GM23338 (cell line): Measurements from ENCODE around the gene HYAL2. TPM values are rescaled to one million over a fixed set of nuclear protein-coding genes. Genes with fewer than 3 reads are reported as not detected.

Experiments
- ATAC-seq: fragments of 200-7000 bp; cut with Tn5 transposase; 3 replicates; pipeline ENCODE4 v1.9.1; 2020
- DNase-seq: peaks from one replicate; pipeline ENCODE4 v3.0.0-alpha.2; 2015; ENCODE audit warnings: low spot score
- H2AFZ ChIP-seq: fragments of 200-600 bp; sonication (generic); 2 replicates; pipeline ENCODE4 v1.8.0; 2016; ENCODE audit warnings: antibody characterized with exemption, mild to moderate bottlenecking, moderate library complexity
- H3F3A ChIP-seq: fragments of 200-600 bp; sonication (generic); replicated peaks from 2 replicates; pipeline ENCODE4 v1.8.0; 2017; ENCODE audit warnings: antibody characterized with exemption, mixed run types, low read depth
- H3K27ac ChIP-seq: fragments of 200-600 bp; sonication (generic); 2 replicates; pipeline ENCODE4 v1.6.1; 2016; ENCODE audit warnings: low read depth
- H3K27me3 ChIP-seq: fragments of 200-600 bp; sonication (generic); 2 replicates; pipeline ENCODE4 v1.8.0; 2016; ENCODE audit warnings: mild to moderate bottlenecking, mixed run types, moderate library complexity; ENCODE audit not compliant: insufficient read depth
- H3K36me3 ChIP-seq: fragments of 200-600 bp; sonication (generic); 2 replicates; pipeline ENCODE4 v1.8.0; 2016; ENCODE audit warnings: mild to moderate bottlenecking; ENCODE audit not compliant: insufficient read depth
- H3K4me1 ChIP-seq: fragments of 200-600 bp; sonication (generic); 2 replicates; pipeline ENCODE4 v1.8.0; 2016; ENCODE audit warnings: mild to moderate bottlenecking, moderate library complexity; ENCODE audit not compliant: insufficient read depth
- H3K4me2 ChIP-seq: fragments of 200-600 bp; sonication (generic); 2 replicates; pipeline ENCODE4 v1.7.1; 2017; ENCODE audit warnings: mixed run types
- H3K4me3 ChIP-seq: fragments of 200-600 bp; sonication (generic); 2 replicates; pipeline ENCODE4 v1.6.1; 2016; ENCODE audit warnings: mixed run types
- H3K79me2 ChIP-seq: fragments of 200-600 bp; sonication (generic); replicated peaks from 2 replicates; pipeline ENCODE4 v1.8.0; 2017; ENCODE audit warnings: mild to moderate bottlenecking; ENCODE audit not compliant: insufficient read depth
- H3K9me2 ChIP-seq: fragments of 200-600 bp; sonication (generic); 2 replicates; pipeline ENCODE4 v1.8.0; 2017; ENCODE audit not compliant: insufficient read depth
- H4K20me1 ChIP-seq: fragments of 200-600 bp; sonication (generic); replicated peaks from 2 replicates; pipeline ENCODE4 v1.8.0; 2017; ENCODE audit warnings: mild to moderate bottlenecking; ENCODE audit not compliant: insufficient read depth
- H3K27ac Mint-ChIP-seq: 2 replicates; pipeline ENCODE4 v1.8.0; 2020; ENCODE audit warnings: inconsistent platforms, mild to moderate bottlenecking, moderate library complexity, mixed read lengths
- H3K27me3 Mint-ChIP-seq: 3 replicates; pipeline ENCODE4 v1.8.0; 2022; ENCODE audit warnings: low read depth, mild to moderate bottlenecking, moderate library complexity, mixed read lengths, inconsistent platforms; ENCODE audit not compliant: insufficient read depth, poor library complexity
- H3K36me3 Mint-ChIP-seq: 3 replicates; pipeline ENCODE4 v1.8.0; 2021; ENCODE audit warnings: low read depth, mild to moderate bottlenecking, inconsistent platforms, moderate library complexity, mixed read lengths
- H3K4me1 Mint-ChIP-seq: 3 replicates; pipeline ENCODE4 v1.8.0; 2020; ENCODE audit warnings: mild to moderate bottlenecking, inconsistent platforms, mixed read lengths
- H3K4me3 Mint-ChIP-seq: 3 replicates; pipeline ENCODE4 v1.8.0; 2021; ENCODE audit warnings: moderate library complexity, mild to moderate bottlenecking, inconsistent platforms, mixed read lengths
- H3K9me3 Mint-ChIP-seq: 3 replicates; pipeline ENCODE4 v1.8.0; 2020; ENCODE audit warnings: moderate library complexity, mild to moderate bottlenecking, inconsistent platforms, mixed read lengths
- EZH2phosphoT487 ChIP-seq: fragments of 200-600 bp; sonication (generic); IDR thresholded peaks from one replicate; pipeline ENCODE4 v1.8.1; 2018; ENCODE audit warnings: antibody characterized with exemption; ENCODE audit not compliant: unreplicated experiment
- NANOG ChIP-seq: IDR thresholded peaks from 2 replicates; pipeline ENCODE4 v1.6.1; 2016; ENCODE audit warnings: antibody characterized with exemption, borderline replicate concordance
- POLR2AphosphoS5 ChIP-seq: IDR thresholded peaks from 2 replicates; pipeline ENCODE4 v1.6.1; 2016; ENCODE audit warnings: antibody characterized with exemption, low read depth
- ZNF114 ChIP-seq: fragments of 250-450 bp; sonication (Bioruptor Pico); IDR thresholded peaks from 2 replicates; pipeline ENCODE4 v1.5.0; 2020; ENCODE audit warnings: mild to moderate bottlenecking, moderate library complexity
- ZNF331 ChIP-seq: fragments of 250-450 bp; sonication (Bioruptor Pico); IDR thresholded peaks from 2 replicates; pipeline ENCODE4 v1.5.0; 2020; ENCODE audit warnings: low read depth, mild to moderate bottlenecking, moderate library complexity
- polyA plus RNA-seq: library from polyadenylated mRNA; unstranded; fragments of >200 nt; fragmentation: Nextera tagmentation; extraction: Ambion mirVana; gene quantifications from 2 replicates; pipeline ENCODE4 v1.2.1, GENCODE V29; 2016
- total RNA-seq: library from RNA; depleted of rRNA; stranded (reverse); fragments of >200 nt; shearing (Covaris generic); gene quantifications from 2 replicates; pipeline ENCODE4 v1.2.3, GENCODE V29; 2014
- TF ChIP-seq, protein P1 (sequence below), 2 experiments: fragments of 200-600 bp in 1 of 2; sonication (generic) in 1 of 2; conservative IDR thresholded peaks; 2 replicates each; pipeline versions ENCODE4 v1.5.1 to v1.6.1; 2016 to 2017; ENCODE audit warnings: antibody characterized with exemption in 2 of 2, low read depth in 2 of 2, mild to moderate bottlenecking in 2 of 2, moderate library complexity in 1 of 2
- TF ChIP-seq, protein P2 (sequence below): IDR thresholded peaks from 2 replicates; pipeline ENCODE4 v1.6.1; 2016; ENCODE audit warnings: antibody characterized with exemption

HYAL2 gene
- total and polyA plus RNA-seq, 2 experiments from 2014 or later, result 28.9 to 74.3 TPM

GRCh38 chr3:50356553-50356952 is 34.0 kb upstream of the HYAL2 start:
- H3K36me3 ChIP-seq, result no peaks in the 10 kb centered on the region
- ATAC-seq (no peak), DNase-seq (no peak)
- H3K4me3 Mint-ChIP-seq, result no peak overlapping the region; the same call in 2 of the 3 replicates
- H3K4me3 ChIP-seq, result peak overlapping the region; percentile 75; the same call in 1 of the 2 replicates
- no peaks in the 10 kb centered on the region for H3K9me2 ChIP-seq
- H3K27me3 ChIP-seq, result no peaks in the 10 kb centered on the region
- H3K27ac ChIP-seq, result no peak overlapping the region
- peaks cover 24% of the 10 kb centered on the region for H4K20me1 ChIP-seq
- no peak overlapping the region for H3K4me2 ChIP-seq
- no peak overlapping the region for H2AFZ ChIP-seq
- H3K27me3 Mint-ChIP-seq, result peaks cover 10% of the 10 kb centered on the region
- TF ChIP-seq ZNF114 (no peak), NANOG (no peak), POLR2AphosphoS5 (no peak), EZH2phosphoT487 (no peak)
- TF ChIP-seq, protein P1, sequence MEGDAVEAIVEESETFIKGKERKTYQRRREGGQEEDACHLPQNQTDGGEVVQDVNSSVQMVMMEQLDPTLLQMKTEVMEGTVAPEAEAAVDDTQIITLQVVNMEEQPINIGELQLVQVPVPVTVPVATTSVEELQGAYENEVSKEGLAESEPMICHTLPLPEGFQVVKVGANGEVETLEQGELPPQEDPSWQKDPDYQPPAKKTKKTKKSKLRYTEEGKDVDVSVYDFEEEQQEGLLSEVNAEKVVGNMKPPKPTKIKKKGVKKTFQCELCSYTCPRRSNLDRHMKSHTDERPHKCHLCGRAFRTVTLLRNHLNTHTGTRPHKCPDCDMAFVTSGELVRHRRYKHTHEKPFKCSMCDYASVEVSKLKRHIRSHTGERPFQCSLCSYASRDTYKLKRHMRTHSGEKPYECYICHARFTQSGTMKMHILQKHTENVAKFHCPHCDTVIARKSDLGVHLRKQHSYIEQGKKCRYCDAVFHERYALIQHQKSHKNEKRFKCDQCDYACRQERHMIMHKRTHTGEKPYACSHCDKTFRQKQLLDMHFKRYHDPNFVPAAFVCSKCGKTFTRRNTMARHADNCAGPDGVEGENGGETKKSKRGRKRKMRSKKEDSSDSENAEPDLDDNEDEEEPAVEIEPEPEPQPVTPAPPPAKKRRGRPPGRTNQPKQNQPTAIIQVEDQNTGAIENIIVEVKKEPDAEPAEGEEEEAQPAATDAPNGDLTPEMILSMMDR (conservative IDR thresholded peaks at IDR 0.05; ENCODE audit: low read depth in 2 of 2), result no peak
- H3K4me1 Mint-ChIP-seq, result peaks cover 24% of the 10 kb centered on the region
- H3K9me3 Mint-ChIP-seq, result no peaks in the 10 kb centered on the region; the same call in 2 of the 3 replicates
- no peaks in the 10 kb centered on the region for H3F3A ChIP-seq
- H3K36me3 Mint-ChIP-seq, result peaks cover 8% of the 10 kb centered on the region
- H3K79me2 ChIP-seq, result peaks cover 21% of the 10 kb centered on the region
- H3K4me1 ChIP-seq, result peaks cover 10% of the 10 kb centered on the region; the same call in 1 of the 2 replicates
- H3K27ac Mint-ChIP-seq, result no peak overlapping the region

DNA sequence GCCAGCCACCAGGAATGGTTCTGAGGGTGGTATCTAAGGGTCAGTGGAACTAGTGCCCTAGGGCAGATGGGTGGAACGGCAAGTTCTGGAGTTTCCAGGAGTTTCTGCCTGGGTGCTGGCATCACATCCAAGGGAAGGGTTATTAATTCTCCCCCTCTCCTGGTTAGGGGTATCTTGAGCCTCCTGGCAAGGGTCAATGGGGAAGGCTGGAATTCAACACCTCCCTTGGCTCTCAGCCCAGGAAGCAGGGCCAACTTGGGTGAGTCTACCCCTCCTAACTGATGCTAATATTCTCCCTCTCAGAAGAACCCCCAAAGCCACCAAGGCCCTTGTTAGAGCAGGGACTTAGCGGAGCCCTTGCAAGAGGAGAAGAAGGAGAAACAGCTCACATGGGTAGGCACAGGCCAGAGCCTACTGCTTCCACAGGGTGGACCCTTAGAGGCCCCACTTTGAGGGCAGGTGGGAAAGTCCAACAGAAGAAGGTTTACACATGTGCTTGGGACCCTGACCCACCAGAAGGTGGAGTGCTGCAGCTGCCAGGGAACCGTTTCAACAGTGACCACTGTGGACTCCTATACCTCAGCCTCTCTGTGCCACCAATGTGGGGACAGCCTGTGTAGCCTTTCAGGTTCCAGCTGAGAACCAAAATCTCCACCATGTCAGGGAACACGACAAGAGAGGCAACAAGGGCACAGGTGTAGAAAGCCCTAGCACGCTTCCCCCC is 33.4 kb upstream of the HYAL2 start:
- H3F3A ChIP-seq, result no peaks in the 10 kb centered on the region
- peaks cover 24% of the 10 kb centered on the region for H4K20me1 ChIP-seq
- no peak overlapping the region for H3K27ac Mint-ChIP-seq
- H3K4me2 ChIP-seq, result no peak overlapping the region
- peaks cover 13% of the 10 kb centered on the region; the same call in 1 of the 2 replicates for H3K4me1 ChIP-seq
- peaks cover 21% of the 10 kb centered on the region for H3K79me2 ChIP-seq
- H3K36me3 ChIP-seq, result no peaks in the 10 kb centered on the region
- no peak overlapping the region for H3K4me3 Mint-ChIP-seq
- no peak for TF ChIP-seq POLR2AphosphoS5
- TF ChIP-seq, protein P2, sequence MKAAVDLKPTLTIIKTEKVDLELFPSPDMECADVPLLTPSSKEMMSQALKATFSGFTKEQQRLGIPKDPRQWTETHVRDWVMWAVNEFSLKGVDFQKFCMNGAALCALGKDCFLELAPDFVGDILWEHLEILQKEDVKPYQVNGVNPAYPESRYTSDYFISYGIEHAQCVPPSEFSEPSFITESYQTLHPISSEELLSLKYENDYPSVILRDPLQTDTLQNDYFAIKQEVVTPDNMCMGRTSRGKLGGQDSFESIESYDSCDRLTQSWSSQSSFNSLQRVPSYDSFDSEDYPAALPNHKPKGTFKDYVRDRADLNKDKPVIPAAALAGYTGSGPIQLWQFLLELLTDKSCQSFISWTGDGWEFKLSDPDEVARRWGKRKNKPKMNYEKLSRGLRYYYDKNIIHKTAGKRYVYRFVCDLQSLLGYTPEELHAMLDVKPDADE, result no peak
- TF ChIP-seq ZNF331 (CRISPR knock-in tag), result no peak
- TF ChIP-seq, protein P1 (conservative IDR thresholded peaks at IDR 0.05; ENCODE audit: low read depth in 2 of 2), result peak; percentile 9 to 44; a peak in 2 of 4 replicates
- H3K27me3 Mint-ChIP-seq, result peaks cover 10% of the 10 kb centered on the region
- ATAC-seq, result no peak
- no peak overlapping the region for H3K4me3 ChIP-seq
- no peak for DNase-seq
- peaks cover 8% of the 10 kb centered on the region for H3K36me3 Mint-ChIP-seq
- no peak overlapping the region for H2AFZ ChIP-seq
- H3K27me3 ChIP-seq, result no peaks in the 10 kb centered on the region
- no peaks in the 10 kb centered on the region for H3K9me2 ChIP-seq
- H3K27ac ChIP-seq, result no peak overlapping the region
- H3K4me1 Mint-ChIP-seq, result peaks cover 29% of the 10 kb centered on the region
- H3K9me3 Mint-ChIP-seq, result no peaks in the 10 kb centered on the region; the same call in 2 of the 3 replicates
